ENCODE results near the gene OCA2.

Gene OCA2

DNA sequence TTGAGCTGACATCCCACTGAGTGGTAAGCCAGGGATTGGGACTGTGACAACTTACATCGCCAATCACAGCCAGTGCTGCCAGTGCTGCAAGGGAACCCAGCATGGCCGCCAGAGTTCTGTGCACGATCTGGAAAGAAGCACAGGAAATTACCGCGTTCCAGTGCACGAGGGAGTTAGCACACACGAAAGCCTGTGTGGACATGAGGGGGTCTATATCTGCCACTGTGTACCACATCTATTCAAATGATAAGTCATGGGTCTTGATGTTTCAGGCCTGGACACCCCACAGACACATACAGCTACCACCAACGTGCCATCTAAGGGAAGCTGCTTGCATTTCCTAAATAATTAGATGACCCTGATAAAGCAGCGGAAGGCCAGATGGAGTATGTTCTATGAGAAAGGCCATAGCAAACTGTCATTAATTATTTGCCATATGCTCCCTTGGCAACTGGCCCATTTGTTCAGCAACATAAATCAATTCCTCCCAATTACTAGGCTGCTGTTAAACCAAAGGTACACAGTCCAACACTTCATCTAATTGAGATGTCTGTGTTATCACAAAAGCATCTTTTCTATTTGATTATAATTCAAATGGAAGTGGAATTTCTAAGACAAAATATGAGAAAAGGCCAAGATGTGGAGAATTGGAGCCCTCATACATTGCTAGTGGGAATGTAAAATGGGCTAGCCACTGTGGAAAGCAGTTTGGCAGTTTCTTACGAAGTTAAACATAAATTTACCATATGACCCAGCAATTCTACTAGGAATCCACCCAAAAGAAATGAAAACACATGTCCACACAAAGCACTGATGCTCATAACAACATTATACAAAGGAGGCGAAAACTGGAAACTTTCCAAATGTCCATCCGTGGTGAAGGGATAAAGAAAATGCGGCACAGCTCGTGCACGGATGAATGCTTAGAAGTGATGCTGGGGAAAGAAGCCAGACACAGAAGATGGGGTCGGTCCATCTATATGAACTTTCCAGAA is 108.3 kb downstream of the OCA2 start:
- H3K9ac ChIP-seq (ENCODE audit: insufficient read length, low read depth), result no peak overlapping the region
- no peaks in the 10 kb centered on the region for H3K4me1 ChIP-seq (ENCODE audit: insufficient read depth, insufficient read length)
- no peak overlapping the region for H3K4me3 ChIP-seq (ENCODE audit: insufficient read length, low read depth)
- no peak for DNase-seq (ENCODE audit: low read depth, low spot score)
- no peaks in the 10 kb centered on the region for H3K36me3 ChIP-seq (ENCODE audit: insufficient read depth, insufficient read length, low read length)
- TF ChIP-seq YY1 (IDR thresholded peaks at IDR 0.05; ENCODE audit: insufficient read depth, insufficient read length) (no peak), ZNF274 (IDR thresholded peaks at IDR 0.05; ENCODE audit: low read depth, low read length) (no peak), SUZ12 (IDR thresholded peaks at IDR 0.05; ENCODE audit: extremely low read depth, insufficient read depth, insufficient read length) (no peak)
- H3K27me3 ChIP-seq (ENCODE audit: insufficient read depth, insufficient read length), result no peaks in the 10 kb centered on the region
- no peaks in the 10 kb centered on the region for H3K9me3 ChIP-seq (ENCODE audit: insufficient read depth, low read length)

DNA sequence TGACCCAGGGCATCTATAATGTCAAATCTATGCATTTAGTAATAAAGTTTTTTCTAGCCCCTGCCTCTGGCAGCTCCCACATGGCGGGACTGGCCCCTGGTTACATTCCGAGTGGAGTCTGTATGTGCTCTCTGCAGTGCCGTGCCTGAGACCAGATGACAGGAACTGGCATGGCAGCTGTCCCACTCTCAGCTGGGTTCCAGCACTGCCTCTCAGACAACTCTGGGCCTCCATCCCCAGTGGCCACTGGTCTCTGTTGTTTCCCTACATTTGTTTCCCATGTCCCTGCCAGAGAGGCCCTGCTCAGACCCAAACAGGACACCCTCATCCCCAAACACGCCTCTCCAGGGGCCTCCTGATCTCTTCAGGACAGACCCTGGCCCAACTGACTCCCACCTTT is 109.3 kb downstream of the OCA2 start:
- no peaks in the 10 kb centered on the region for H3K9me3 ChIP-seq (ENCODE audit: insufficient read depth, low read length)
- no peaks in the 10 kb centered on the region for H3K4me1 ChIP-seq (ENCODE audit: insufficient read depth, insufficient read length)
- TF ChIP-seq ZNF274 (IDR thresholded peaks at IDR 0.05; ENCODE audit: low read depth, low read length) (no peak), SUZ12 (IDR thresholded peaks at IDR 0.05; ENCODE audit: extremely low read depth, insufficient read depth, insufficient read length) (no peak), YY1 (IDR thresholded peaks at IDR 0.05; ENCODE audit: insufficient read depth, insufficient read length) (no peak)
- no peak overlapping the region for H3K9ac ChIP-seq (ENCODE audit: insufficient read length, low read depth)
- no peak overlapping the region for H3K4me3 ChIP-seq (ENCODE audit: insufficient read length, low read depth)
- H3K36me3 ChIP-seq (ENCODE audit: insufficient read depth, insufficient read length, low read length), result no peaks in the 10 kb centered on the region
- H3K27me3 ChIP-seq (ENCODE audit: insufficient read depth, insufficient read length), result no peaks in the 10 kb centered on the region
- DNase-seq (ENCODE audit: low read depth, low spot score), result no peak

DNA sequence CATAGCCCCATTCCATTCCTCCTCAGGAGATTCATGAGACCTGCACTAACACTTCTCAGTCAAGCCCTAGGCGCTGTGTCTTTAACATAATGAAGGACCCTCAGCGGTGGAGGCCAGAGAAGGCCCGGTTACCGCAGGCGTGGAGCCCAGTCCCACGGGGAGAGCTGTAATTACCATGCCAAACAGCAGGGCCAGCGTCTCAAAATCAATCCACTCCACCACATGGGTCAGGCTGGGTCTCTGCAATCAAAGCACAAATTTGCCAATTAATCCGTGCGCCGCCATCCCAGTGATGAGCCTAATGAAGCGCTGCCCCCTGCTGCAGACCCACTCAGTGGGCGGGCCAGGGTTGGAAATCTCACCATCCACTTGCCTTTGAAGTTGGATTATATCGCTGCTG is 109.7 kb downstream of the OCA2 start:
- H3K9ac ChIP-seq (ENCODE audit: insufficient read length, low read depth), result no peak overlapping the region
- no peaks in the 10 kb centered on the region for H3K4me1 ChIP-seq (ENCODE audit: insufficient read depth, insufficient read length)
- no peaks in the 10 kb centered on the region for H3K9me3 ChIP-seq (ENCODE audit: insufficient read depth, low read length)
- no peaks in the 10 kb centered on the region for H3K36me3 ChIP-seq (ENCODE audit: insufficient read depth, insufficient read length, low read length)
- DNase-seq (ENCODE audit: low read depth, low spot score), result no peak
- TF ChIP-seq SUZ12 (IDR thresholded peaks at IDR 0.05; ENCODE audit: extremely low read depth, insufficient read depth, insufficient read length) (no peak), ZNF274 (IDR thresholded peaks at IDR 0.05; ENCODE audit: low read depth, low read length) (no peak), YY1 (IDR thresholded peaks at IDR 0.05; ENCODE audit: insufficient read depth, insufficient read length) (no peak)
- no peaks in the 10 kb centered on the region for H3K27me3 ChIP-seq (ENCODE audit: insufficient read depth, insufficient read length)
- no peak overlapping the region for H3K4me3 ChIP-seq (ENCODE audit: insufficient read length, low read depth)

DNA sequence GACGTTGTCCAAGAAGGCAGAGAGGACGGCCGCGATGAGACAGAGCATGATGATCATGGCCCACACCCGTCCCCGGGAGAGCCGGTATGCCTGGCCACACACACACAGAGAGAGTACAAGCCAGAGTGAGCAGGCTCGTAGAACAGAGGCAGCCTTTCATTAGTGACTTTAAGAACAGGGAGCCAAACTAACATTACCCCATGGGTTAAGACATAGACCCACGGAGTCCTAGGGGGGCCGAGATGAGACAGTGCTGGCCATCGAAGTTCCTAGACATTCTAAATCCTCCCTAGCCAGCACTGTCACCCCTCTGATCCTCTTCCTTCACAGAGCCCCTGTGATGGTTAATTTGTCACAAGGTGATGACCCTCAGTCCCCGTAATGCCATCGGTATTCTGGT is 114.0 kb downstream of the OCA2 start:
- no peaks in the 10 kb centered on the region for H3K36me3 ChIP-seq (ENCODE audit: insufficient read depth, insufficient read length, low read length)
- TF ChIP-seq YY1 (IDR thresholded peaks at IDR 0.05; ENCODE audit: insufficient read depth, insufficient read length) (no peak), SUZ12 (IDR thresholded peaks at IDR 0.05; ENCODE audit: extremely low read depth, insufficient read depth, insufficient read length) (no peak)
- H3K9ac ChIP-seq (ENCODE audit: insufficient read length, low read depth), result no peak overlapping the region
- no peaks in the 10 kb centered on the region for H3K9me3 ChIP-seq (ENCODE audit: insufficient read depth, low read length)
- DNase-seq (ENCODE audit: low read depth, low spot score), result no peak
- no peaks in the 10 kb centered on the region for H3K27me3 ChIP-seq (ENCODE audit: insufficient read depth, insufficient read length)
- H3K4me1 ChIP-seq (ENCODE audit: insufficient read depth, insufficient read length), result no peaks in the 10 kb centered on the region
- no peak overlapping the region for H3K4me3 ChIP-seq (ENCODE audit: insufficient read length, low read depth)

DNA sequence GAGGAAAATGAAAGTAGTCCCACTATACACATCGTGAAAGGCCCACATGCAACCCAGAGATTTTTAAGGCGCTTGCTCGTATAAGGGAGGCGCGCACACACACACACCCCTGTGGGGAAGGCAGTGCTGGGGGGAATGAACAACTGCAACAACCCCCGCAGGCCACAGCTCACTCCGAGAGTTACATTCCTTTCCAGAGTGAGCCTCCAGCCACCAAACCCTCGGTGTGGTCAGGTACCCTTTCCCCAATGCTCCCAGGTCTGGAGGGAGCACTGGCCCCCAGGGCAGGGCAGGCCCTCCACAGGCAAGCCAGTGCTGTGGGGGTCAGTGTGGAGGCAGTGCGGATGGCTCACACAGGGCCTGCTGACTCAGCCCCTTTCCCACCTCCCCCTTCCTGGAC is 115.6 kb downstream of the OCA2 start:
- no peaks in the 10 kb centered on the region for H3K9me3 ChIP-seq (ENCODE audit: insufficient read depth, low read length)
- TF ChIP-seq SUZ12 (IDR thresholded peaks at IDR 0.05; ENCODE audit: extremely low read depth, insufficient read depth, insufficient read length), result no peak
- TF ChIP-seq ZNF274 (IDR thresholded peaks at IDR 0.05; ENCODE audit: low read depth, low read length), result no peak
- no peak for TF ChIP-seq YY1 (IDR thresholded peaks at IDR 0.05; ENCODE audit: insufficient read depth, insufficient read length)
- H3K36me3 ChIP-seq (ENCODE audit: insufficient read depth, insufficient read length, low read length), result no peaks in the 10 kb centered on the region
- no peak overlapping the region for H3K9ac ChIP-seq (ENCODE audit: insufficient read length, low read depth)
- H3K4me1 ChIP-seq (ENCODE audit: insufficient read depth, insufficient read length), result no peaks in the 10 kb centered on the region
- no peak overlapping the region for H3K4me3 ChIP-seq (ENCODE audit: insufficient read length, low read depth)
- H3K27me3 ChIP-seq (ENCODE audit: insufficient read depth, insufficient read length), result no peaks in the 10 kb centered on the region
- DNase-seq (ENCODE audit: low read depth, low spot score), result no peak

DNA sequence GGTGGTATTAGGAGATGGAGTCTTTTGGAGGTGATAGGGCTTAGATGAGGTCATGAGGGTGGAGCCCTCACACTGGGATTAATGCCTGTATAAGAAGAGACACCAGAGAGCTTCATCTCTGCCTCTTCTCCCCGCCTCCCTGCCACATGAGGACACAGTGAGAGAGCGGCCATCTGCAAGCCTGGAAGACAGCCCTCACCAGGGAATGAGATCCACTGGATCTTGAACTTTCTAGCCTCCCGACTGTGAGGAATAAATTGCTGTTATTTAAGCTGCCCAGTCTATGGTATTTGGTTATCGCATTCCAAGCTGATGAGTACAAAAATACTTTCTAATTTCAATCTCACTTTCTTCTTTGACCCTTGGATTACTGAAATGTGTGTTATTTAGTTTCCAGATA is 121.4 kb downstream of the OCA2 start:
- Histone ChIP-seq H3K36me3 (ENCODE audit: insufficient read depth, insufficient read length, low read length) (no peaks in the 10 kb centered on the region), H3K4me3 (ENCODE audit: insufficient read length, low read depth) (no peak overlapping the region), H3K27me3 (ENCODE audit: insufficient read depth, insufficient read length) (no peaks in the 10 kb centered on the region), H3K9ac (ENCODE audit: insufficient read length, low read depth) (no peak overlapping the region), H3K9me3 (ENCODE audit: insufficient read depth, low read length) (no peaks in the 10 kb centered on the region), H3K4me1 (ENCODE audit: insufficient read depth, insufficient read length) (no peaks in the 10 kb centered on the region)
- DNase-seq (ENCODE audit: low read depth, low spot score), result no peak
- no peak for TF ChIP-seq SUZ12 (IDR thresholded peaks at IDR 0.05; ENCODE audit: extremely low read depth, insufficient read depth, insufficient read length)
- no peak for TF ChIP-seq ZNF274 (IDR thresholded peaks at IDR 0.05; ENCODE audit: low read depth, low read length)
- TF ChIP-seq YY1 (IDR thresholded peaks at IDR 0.05; ENCODE audit: insufficient read depth, insufficient read length), result no peak

DNA sequence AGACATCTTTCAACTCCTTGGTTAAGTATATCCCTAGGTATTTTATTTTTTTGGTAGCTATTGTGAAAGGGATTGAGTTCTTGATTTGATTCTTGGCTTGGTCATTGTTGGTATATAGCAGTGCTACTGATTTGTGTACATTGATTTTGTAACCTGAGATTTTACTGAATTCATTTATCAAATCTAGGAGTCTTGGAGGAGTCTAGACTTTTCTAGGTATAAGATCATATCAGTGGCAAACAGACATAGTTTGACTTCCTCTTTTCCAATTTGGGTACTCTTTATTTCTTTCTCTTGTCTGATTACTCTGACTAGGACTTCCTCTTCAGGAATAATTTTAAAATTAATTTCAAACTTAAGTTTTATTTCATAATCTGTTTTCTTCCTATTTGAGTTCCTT is 125.2 kb downstream of the OCA2 start:
- TF ChIP-seq SUZ12 (IDR thresholded peaks at IDR 0.05; ENCODE audit: extremely low read depth, insufficient read depth, insufficient read length), result no peak
- no peak for TF ChIP-seq ZNF274 (IDR thresholded peaks at IDR 0.05; ENCODE audit: low read depth, low read length)
- no peak for TF ChIP-seq YY1 (IDR thresholded peaks at IDR 0.05; ENCODE audit: insufficient read depth, insufficient read length)
- no peaks in the 10 kb centered on the region for H3K36me3 ChIP-seq (ENCODE audit: insufficient read depth, insufficient read length, low read length)
- H3K4me3 ChIP-seq (ENCODE audit: insufficient read length, low read depth), result no peak overlapping the region
- no peaks in the 10 kb centered on the region for H3K27me3 ChIP-seq (ENCODE audit: insufficient read depth, insufficient read length)
- DNase-seq (ENCODE audit: low read depth, low spot score), result no peak
- peaks cover 7% of the 10 kb centered on the region; the same call in 1 of the 2 replicates for H3K9me3 ChIP-seq (ENCODE audit: insufficient read depth, low read length)
- no peaks in the 10 kb centered on the region for H3K4me1 ChIP-seq (ENCODE audit: insufficient read depth, insufficient read length)
- no peak overlapping the region for H3K9ac ChIP-seq (ENCODE audit: insufficient read length, low read depth)

All from NT2/D1 (cell line).